ENCODE measurements around the gene CITED2.
A peak's percentile ranks its signal among the peaks of the same experiment; 100 is the strongest.
"Not testable (repeated sequence)": the region's sequence is repeated elsewhere in the genome, so short reads cannot be mapped to it uniquely, and the experiment has no call there.

The CITED2 gene, protein sequence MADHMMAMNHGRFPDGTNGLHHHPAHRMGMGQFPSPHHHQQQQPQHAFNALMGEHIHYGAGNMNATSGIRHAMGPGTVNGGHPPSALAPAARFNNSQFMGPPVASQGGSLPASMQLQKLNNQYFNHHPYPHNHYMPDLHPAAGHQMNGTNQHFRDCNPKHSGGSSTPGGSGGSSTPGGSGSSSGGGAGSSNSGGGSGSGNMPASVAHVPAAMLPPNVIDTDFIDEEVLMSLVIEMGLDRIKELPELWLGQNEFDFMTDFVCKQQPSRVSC

DNA sequence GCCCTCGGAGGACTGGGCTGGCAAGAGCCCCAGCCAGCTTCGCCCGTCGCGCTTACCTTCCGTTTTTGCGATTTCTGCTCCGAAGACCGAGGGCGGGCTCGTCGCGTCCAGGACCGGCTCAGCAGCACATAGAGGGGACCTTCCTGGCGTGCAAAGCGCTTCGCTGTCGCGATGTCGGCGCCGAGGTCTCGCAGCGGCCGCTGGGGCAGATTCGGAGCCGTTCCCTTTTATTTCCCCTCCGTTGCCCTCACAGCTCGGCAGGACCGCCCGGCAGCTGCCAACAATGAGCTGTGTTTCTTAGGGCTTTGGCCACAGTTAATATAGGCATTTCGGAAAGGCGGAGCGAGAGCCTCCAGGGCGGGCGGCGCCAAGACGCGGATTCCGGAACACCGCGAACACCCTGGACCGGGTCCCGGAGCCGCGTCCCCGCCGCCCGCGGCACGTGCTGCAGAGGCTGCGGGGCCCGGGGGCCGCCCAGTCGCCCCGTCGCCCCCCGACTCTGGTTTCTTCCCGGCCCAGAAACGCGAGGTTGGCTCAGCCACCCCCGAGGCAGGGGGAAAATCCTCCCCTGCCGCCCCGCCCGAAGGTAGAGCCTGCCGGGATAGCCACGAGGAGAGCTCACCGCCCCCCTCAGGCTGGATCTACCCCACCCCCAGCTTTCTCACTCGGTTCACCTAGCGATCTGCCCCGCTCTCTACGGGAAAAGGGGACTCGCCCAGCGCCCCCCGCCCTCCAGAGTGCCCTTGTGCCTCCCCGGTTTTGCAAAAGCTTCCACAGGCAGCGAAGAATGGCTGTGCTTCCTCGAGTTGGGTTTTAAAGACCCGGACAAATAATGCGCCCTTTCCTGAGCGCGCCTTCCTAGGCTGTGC is at the start of gene CITED2:
Gene CITED2 (minus strand): TSS at position 292 of the 869 bp plus-strand sequence. CDS start 704 bp downstream, outside the sequence.
- DNase-seq, result peak; percentile 93

DNA sequence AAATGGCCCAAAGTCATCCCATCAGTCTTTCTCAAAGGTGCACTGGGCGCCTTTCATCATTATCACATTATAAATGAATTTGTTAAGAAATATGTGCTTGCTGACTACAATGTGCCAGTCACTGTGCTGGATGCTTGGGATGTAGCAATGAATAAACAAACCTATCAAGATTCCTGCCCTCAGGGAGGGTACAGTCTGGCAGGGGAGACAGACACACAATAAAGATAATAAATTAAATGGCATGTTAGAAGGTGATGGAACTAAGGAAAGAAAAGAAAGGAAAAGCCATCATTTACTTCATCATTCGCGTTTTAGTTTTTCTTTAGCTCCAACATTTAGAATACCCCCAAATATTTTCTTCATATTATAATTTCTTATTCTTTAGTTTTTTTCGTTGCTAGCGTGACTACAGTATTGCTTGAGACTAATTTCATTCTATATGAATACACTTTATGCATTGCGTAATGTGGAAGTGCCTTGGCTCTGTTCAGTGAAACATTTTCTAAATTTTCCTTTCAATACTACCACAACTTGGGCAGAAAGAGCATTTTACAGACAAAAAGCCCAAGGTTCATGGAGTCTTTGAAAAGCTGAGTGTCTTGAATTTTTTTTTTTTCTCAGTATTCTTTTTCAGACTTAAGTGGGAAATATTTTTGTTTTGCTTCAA is 48.7 kb upstream of the CITED2 start:
- DNase-seq, result no peak

DNA sequence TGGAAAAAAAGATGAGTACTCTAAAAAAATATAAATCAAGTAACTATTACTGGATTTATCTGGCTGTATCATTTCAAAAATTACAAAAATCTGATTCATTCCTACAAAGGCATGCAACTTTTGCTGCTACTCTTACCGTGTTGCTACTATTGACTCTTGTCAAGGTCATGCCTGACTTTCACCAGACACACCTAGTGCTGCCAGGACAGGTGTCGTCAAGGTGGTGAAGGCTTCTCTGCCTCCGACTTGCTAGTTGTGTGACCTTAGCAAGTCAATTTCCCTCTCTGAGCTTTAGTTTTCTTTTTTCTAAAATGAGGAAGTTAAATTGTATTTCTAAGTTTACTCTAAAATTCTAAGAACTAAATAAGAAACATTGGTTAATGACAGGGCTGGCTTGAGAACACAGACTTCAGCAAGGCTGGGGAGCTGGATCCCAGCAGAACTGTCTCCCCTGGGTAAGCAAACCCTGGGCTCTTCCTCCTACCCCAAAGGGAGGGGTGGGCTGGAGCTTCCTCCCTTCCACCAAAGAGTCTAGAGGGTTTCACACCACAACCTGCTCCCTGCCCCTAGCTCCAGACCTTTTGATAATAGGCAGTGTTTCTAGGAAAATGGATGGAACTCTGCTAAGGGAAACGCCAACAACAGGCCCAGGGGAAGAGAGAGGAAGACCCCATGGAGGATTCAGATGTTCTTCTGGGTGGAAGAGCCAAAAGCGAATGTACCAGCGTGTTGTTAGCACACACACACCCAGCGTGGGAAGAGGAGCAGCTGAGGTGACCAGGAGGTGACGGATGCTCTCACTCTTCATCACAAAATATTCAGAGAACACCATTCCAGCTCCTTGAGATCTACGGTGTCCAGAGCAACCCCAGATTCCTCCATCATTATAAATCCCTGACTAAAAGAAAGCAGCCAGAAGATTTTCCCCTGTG is 47.9 kb upstream of the CITED2 start:
- DNase-seq, result no peak

DNA sequence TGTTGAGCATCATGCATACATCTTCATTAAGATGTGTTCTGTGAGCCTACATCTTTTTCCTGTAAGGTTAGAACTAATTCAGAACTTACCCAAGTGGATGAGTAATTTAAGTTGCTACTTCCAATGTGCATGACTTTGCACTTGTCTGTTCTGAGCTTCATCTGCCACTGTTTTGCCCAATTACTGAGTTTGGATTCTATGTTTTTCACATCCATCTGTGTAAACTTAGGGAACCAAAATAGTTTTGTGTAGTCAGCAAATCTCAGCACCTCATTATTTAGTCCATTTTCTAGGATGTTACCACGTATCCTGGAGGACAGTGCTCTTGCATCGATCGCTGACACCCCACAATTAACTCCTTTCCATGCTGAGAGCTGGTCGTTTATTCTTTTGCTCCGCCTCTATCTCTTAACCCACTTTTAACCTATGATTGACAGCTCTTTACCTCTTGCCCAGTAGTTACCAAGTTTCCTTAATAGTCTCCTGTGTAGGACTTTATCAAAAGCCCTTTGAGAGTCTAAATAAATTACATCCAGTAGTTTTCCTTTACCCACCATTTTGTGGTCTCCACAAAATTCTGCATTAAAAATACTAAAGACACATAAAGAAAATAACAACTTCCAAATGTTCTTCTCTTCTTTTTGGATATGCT is 44.2 kb upstream of the CITED2 start:
- DNase-seq, result no peak

DNA sequence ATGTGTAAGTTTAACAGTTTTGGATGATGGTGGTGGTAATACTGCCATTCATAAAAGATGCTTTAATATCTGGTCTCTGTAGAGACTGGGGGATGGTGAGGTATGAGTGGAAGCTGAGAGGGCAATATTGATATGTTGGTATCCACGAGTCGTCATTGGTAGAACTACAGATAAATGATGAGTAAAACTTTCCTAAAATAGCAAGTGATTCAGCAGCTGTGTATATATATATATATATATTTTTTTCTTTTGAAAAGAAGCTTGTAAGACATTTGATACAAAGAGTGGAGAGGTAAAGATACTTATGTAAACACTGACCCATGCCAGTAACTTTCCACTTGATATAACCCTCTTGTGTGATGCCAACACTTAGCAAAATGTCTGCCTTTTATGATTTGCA is 41.7 kb upstream of the CITED2 start:
- no peak for DNase-seq

DNA sequence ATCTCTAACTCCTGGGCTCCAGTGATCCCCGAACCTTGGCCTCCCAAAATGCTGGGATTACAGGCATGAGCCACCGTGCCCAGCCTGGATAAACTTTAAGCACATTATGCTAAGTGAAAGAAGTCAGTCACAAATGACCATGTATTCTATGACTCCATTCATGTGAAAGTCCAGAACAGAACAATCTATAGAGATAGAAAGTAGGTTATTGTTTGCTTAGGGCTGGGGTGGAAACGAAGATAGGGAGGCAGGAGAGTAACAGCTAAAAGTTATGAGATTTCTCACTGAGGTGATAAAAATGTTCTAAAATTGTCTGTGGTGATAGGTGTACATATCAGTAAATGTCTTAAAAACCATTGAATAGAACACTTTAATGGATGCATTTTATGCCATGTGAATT is 40.9 kb upstream of the CITED2 start:
- no peak for DNase-seq

DNA sequence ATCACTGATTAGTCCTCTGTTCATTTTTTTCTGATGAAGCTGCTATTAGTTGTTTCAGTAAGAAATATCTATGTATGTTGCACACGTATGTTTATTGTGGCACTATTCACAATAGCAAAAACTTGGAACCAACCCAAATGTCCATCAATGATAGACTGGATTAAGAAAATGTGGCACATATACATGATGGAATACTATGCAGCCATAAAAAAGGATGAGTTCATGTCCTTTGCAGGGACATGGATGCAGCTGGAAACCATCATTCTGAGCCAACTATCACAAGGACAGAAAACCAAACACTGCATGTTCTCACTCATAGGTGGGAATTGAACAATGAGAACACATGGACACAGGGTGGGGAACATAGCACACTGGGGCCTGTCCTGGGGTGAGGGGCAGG is 37.7 kb upstream of the CITED2 start:
- not testable (repeated sequence) for DNase-seq

DNA sequence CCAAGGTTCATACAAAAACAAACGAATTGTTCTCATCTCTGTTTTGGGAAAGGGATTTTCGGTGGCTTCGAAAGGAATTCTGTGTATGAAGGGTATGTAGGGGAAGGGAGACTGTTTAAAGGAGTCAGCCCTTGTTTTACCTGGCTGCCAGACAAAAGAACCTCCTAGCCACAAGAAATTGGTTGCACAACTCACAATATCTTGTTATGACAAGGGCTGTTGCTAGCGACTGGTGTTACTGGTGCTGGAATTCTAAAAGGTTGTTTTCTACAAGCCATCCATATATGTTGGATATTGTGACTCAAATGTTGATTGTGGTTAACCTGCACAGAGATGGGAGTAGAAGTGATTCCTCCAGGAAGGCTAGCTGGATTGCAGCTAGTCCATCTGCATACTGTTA is 34.6 kb upstream of the CITED2 start:
- DNase-seq, result no peak

DNA sequence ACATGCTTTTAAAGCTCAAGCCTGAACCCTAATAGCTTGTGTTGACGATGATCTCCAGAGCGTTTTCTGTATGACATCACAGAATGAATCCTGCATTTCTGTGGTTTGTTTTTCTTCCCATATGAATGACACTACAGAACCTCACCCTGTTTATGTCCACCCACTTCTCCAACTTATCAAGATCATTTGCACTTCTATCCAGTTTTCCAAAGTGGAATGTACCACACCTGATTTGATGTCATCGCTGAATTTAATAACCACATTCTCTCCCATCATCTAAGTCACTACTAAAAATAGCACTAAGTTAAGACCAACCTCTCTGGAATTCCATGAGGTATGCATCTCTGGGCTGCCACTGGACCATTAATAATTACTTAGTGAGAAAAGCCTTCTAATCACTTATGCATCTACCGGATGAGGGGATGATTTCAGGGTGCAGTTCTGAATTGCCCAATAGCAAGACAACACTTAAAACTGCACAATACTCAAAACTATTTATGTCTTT is 33.3 kb upstream of the CITED2 start:
- DNase-seq, result no peak

DNA sequence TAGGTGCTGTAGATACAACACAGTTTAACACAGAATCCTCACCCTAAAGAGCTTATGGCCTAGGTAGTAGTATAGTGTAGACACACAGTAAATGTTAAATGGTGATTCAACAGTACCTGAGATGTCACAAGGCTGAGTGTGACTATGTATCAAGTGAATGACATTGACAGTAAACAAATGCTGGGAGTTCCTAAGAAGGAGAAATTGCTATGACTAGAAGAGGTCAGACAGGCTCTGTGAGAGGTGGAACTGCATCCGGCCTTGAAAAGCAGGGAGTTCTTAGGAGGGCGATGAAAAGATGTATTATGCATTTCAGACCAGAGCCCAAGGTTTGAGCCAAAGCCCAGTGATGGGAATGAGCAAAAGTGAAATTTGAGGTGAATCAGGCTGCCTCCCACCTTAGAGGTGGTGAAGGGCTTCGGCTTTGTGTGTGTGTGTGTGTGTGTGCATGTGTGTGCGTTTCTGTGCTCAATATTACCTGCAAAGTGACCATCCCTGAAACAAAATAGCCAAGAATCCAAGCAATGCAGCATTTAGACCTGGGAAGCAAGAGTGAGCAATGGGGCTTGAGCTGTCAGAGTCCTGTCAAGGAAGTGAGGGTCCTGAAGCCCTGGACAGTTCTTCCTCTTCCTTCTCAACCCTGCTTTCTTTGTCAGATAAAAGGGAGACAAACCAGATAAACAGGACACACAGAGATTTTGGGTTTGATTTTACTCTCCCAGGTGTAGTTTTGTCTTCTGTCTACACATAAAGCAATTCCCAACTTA is 32.3 kb upstream of the CITED2 start:
- no peak for DNase-seq

DNA sequence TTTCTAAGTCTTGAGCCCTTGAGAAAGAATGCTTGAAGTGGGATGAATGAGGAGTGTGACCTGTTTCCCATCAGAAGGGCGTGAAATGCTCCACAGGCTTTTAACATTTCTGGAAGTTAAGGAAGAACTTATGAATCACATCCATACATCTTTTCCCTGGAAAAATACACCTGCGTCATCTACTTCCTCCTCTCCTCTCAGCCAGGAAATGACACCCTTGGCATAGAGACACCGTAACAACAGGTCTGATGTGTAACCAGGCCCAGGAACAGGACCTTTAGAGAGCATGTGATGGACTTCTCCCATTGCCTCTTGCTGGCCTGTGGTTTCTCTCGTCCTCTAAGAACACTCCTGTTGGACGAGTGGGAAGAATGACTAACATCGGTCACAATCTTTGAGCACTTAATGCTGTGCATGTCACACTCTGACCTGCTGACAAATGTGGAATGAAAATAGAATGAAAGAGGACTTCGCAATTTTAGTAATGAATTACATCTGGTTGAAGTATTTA is 28.5 kb upstream of the CITED2 start:
- DNase-seq, result no peak

DNA sequence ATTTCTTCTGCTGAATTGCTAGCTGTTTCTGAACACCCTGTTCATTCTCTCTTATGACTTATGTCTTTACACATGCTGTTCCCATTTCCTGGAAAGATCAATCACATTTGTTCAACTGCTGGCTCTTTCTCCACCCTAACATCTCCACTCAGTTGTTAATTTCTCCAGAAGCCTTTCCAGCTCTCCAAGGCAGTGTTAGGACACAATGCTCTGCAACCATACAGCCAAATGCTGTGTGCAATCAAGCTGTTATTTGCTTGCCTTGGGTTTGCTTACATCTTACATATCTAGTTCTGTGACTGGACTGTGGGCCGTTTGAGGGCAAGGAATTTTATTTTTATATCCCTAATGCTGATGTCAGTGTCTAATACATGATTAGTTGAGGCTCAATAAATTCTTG is 24.2 kb upstream of the CITED2 start:
- no peak for DNase-seq

DNA sequence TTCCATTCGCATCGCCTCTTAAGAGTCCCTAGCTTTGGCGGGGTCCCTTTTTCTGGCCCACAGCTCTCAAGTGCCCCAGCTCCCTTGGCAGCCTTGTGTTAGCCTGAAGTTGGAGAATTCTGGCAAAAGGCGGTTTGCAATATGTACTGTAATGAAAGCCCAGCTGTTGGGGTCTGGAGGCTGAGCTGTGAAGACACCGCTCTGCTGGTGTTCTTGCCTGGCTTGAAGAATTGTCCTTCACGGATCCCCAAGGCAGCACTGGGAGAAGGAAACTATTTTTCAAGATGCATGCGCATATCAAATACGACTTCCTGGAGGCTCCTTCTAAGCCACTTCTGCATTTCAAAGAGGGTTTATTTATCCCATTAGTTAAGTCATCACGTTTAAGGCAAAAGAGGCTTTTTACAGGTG is 21.4 kb upstream of the CITED2 start:
- no peak for DNase-seq

DNA sequence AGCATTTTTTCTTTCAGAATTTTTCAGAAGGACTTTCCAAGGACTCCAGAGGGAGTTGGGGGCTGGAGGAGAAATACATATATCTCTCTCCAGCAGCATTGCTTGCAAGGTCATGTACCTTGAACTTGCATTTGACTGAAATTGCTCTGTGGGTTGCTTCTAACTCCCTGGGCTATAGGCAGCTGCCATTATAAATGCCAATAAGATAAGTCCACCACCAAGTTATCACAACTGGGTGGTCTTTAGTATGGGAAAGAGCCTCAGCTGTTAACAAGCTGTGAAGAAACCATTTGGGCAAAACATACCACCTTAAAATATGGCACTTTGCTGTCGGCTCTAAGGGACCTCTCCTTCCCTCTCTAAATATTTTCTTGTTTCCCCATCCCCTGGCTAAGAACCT is 20.9 kb upstream of the CITED2 start:
- no peak for DNase-seq

DNA sequence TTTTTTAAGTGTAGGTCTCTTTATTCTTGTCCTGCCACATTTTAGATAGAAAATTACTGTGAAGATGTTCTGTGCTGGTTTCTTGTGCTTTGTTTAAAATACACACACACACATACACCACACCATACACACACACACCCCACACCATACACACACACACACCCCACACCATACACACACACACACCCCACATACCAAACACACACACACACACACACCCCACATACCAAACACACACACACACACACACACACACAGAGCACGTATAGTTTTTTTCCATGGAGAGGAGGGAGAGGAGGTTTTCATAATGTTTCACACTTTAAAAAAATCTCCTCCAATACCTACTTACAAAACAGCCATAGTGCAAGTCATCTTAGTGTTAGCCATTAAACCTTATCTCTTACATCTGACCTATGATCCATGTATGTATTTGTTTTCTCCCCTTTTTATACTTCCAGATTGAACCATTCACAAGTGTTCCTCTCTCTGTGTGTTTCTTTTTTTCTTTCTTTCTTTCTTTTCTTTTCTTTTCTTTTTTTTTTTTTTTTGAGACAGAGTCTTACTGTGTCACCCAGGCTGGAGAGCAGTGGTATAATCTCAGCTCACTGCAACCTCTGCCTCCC is 19.7 kb upstream of the CITED2 start:
- DNase-seq, result no peak

DNA sequence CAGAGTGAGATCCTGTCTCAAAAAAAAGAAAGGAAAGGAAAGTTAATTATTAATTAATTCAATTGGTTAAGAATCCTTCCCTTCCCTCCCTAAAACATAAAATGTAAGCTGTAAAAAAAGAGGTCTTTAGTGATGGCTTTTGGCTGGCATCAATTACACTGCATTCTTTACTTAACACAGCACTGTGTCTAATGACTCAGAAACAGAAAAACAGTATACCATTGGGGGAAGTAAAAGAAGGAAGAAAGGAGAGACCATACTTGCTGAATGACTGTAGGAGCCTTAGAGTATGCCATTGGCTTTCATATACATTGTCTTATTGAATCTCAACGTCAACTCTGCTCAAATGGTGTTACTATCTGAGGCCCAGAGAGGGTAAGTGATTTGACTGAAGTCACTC is 18.3 kb upstream of the CITED2 start:
- DNase-seq, result no peak

DNA sequence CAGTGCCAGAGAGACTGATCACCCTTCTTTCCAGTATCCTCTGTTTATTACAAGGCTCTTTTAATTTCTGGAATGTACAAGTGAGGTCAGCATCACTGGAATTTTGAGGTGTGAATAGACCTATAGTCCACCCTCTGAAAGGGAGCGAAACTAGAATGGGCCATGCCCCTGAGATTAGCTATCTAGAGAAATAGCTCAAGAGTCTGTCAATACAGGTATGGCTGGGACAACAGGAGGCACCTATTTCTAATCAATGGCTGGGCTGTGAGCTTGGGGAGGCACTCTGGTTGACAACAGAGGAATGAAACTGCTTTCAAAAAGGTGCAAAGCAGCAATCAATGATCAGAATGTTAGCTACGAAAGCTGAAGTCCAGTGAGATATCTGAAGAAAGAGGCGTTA is 17.3 kb upstream of the CITED2 start:
- DNase-seq, result no peak

DNA sequence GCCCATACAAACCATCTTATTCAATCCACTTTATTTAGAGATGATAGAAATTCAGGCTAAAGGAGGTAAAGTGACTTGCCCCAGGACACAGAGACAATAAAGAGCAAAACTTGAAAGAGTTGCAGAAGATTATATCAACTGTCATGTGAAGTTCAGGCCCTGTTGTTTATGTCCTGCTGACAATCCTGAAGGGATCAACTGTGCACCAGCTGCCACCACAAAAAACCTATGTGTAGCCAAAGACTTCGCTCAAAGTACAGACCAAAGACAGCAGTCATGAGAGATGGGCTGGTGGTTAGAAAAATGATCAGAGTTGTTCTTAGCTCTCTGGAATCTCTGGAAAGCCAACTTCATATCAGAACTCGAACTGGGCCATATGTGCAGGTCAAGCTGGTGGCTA is 16.0 kb upstream of the CITED2 start:
- no peak for DNase-seq

DNA sequence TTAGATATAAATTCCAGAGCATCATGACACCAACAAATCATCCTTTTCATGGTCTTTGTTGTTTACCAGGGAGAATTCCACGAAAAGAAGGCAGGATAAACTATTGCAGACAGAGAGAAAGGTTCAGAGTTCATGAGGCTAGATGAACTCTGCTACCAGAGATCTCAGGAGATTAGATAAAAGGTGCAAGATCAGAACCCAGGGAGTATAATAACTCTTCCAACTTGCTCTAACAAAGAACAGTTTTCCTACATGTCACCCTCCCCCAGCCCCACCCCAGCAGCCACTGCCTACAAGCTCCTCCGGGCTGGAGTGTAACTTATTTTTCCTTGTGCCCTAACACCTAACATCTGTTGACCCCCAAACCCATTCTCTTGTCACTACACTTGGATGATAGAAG is 13.9 kb upstream of the CITED2 start:
- no peak for DNase-seq

DNA sequence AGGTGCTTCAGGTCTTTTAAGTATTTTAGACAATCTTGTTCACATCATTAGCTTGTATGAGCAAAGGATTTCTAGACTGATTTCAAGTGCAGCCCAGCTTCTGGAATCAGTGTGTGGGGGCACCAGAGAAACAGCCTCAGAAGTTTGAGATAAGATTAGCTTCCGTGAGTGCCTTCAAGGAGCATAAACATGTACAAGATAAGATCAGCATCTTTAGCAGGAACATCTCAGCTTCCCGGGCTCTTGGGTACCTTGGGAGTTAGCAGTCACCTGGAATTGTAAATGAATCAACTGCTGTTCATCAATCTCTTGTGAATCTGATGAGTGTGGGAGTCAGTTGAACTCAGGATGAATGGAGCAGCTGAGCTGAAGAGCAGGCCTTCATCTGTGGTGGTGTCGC is 12.0 kb upstream of the CITED2 start:
- no peak for DNase-seq
